T-cell (primary cell): ENCODE data around the gene ABCA1. TPM values are rescaled to one million over a fixed set of nuclear protein-coding genes. Genes with fewer than 3 reads are reported as not detected.

ENCODE experiments used
- ATAC-seq, 4 experiments: fragments of 200-7000 bp in 3 of 4; fragments of 150-1000 bp in 1 of 4; cut with Tn5 transposase; replicated peaks in 1 of 4; 1 replicate in 3 of 4; 2 replicates in 1 of 4; pipeline ENCODE4 v1.10.0; 2021; ENCODE audit warnings: moderate library complexity in 3 of 4, mild to moderate bottlenecking in 2 of 4, moderate number of reproducible peaks in 1 of 4
- CTCF ChIA-PET, 2 donors: fragments of 300-600 bp; sonication (Branson Sonifier 250); formaldehyde crosslinking; loops; one replicate each; lab custom pipeline; 2022; ENCODE audit warnings: antibody characterized with exemption in 2 of 2; lab: Charles Lee
- POLR2A ChIA-PET, 2 donors: fragments of 300-600 bp; sonication (Branson Sonifier 250); formaldehyde crosslinking; loops; one replicate each; lab custom pipeline; 2022; ENCODE audit warnings: antibody characterized with exemption in 2 of 2; lab: Charles Lee
- DNase-seq, 35 experiments: peaks; one replicate each; pipeline versions ENCODE4 v3.0.0 to v3.0.0-alpha.2; 2013 to 2023
- H3K27ac ChIP-seq: one replicate; pipeline ENCODE4 v1.5.1; 2013; ENCODE audit warnings: low read length
- H3K27me3 ChIP-seq, 2 experiments: replicated peaks in 1 of 2; 1 replicate in 1 of 2; 2 replicates in 1 of 2; pipeline versions ENCODE4 v1.6.1 to v1.7.0; 2013; ENCODE audit warnings: low read length in 1 of 2, mixed read lengths in 1 of 2; ENCODE audit not compliant: control insufficient read depth in 2 of 2, insufficient read depth in 2 of 2; ENCODE audit errors: extremely low read depth in 1 of 2
- H3K36me3 ChIP-seq, 2 donors: 1 replicate in 1 of 2; 2 replicates in 1 of 2; pipeline versions ENCODE4 v1.6.1 to v1.7.0; 2013; ENCODE audit warnings: low read length in 1 of 2; ENCODE audit not compliant: control insufficient read depth in 2 of 2, insufficient read depth in 1 of 2; ENCODE audit errors: extremely low read depth in 1 of 2
- H3K4me1 ChIP-seq, 2 experiments: 1 replicate in 1 of 2; 2 replicates in 1 of 2; pipeline versions ENCODE4 v1.6.1 to v1.7.0; 2013; ENCODE audit warnings: low read length in 2 of 2, mixed read lengths in 1 of 2; ENCODE audit not compliant: insufficient read depth in 2 of 2, control insufficient read depth in 1 of 2; ENCODE audit errors: extremely low read depth in 1 of 2
- H3K4me3 ChIP-seq, 2 donors: 1 replicate in 1 of 2; 2 replicates in 1 of 2; pipeline versions ENCODE4 v1.5.1 to v1.7.0; 2013; ENCODE audit warnings: mild to moderate bottlenecking in 2 of 2, low read length in 1 of 2, moderate library complexity in 1 of 2; ENCODE audit not compliant: control insufficient read depth in 1 of 2; ENCODE audit errors: extremely low read depth in 1 of 2
- H3K9me3 ChIP-seq: 2 replicates; pipeline ENCODE4 v1.7.0; 2013
- H3K27ac Mint-ChIP-seq, 2 donors: one replicate each; pipeline ENCODE4 v1.8.0; 2020 to 2021; ENCODE audit warnings: mild to moderate bottlenecking in 2 of 2, mixed read lengths in 2 of 2
- H3K27me3 Mint-ChIP-seq, 2 donors: one replicate each; pipeline ENCODE4 v1.8.0; 2021 to 2022; ENCODE audit warnings: mixed read lengths in 2 of 2
- H3K36me3 Mint-ChIP-seq: one replicate; pipeline ENCODE4 v1.8.0; 2021; ENCODE audit warnings: mixed read lengths
- H3K4me1 Mint-ChIP-seq, 3 donors: one replicate each; pipeline ENCODE4 v1.8.0; 2020 to 2022; ENCODE audit warnings: mixed read lengths in 3 of 3, mild to moderate bottlenecking in 1 of 3
- H3K4me3 Mint-ChIP-seq, 3 donors: one replicate each; pipeline ENCODE4 v1.8.0; 2020 to 2022; ENCODE audit warnings: mild to moderate bottlenecking in 3 of 3, mixed read lengths in 3 of 3, moderate library complexity in 3 of 3
- H3K9me3 Mint-ChIP-seq, 3 donors: one replicate each; pipeline ENCODE4 v1.8.0; 2020 to 2022; ENCODE audit warnings: mixed read lengths in 3 of 3
- WGBS: methylation state at CpG from one replicate; pipeline ENCODE4 v1.1.5; 2013; ENCODE audit warnings: missing lambda C conversion rate; ENCODE audit not compliant: insufficient coverage; 5-methylcytosine and 5-hydroxymethylcytosine counted together
- total RNA-seq, 35 experiments: library from RNA in 6 of 35; stranded (reverse) in 6 of 35; fragments of 120-200 nt in 1 of 35; gene quantifications; one replicate each; pipeline versions ENCODE4 v1.2.1 to v1.2.4 and lab custom pipeline; 2013 to 2026

The ABCA1 gene
- total RNA-seq, 5 donors from 2014 or later (not counting 1 experiment from before 2014, with no cell fraction given): 0.41 to 4.7 (median 0.62) TPM

GRCh38 chr9:104851546-104851920 lies 76.4 kb downstream of the ABCA1 start:
- H3K27ac Mint-ChIP-seq: no peak overlapping the region
- Histone ChIP-seq H3K9me3 (no peaks in the 10 kb centered on the region), H3K4me1 (no peaks in the 10 kb centered on the region), H3K4me3 (no peak overlapping the region), H3K27ac (no peak overlapping the region), H3K27me3 (no peaks in the 10 kb centered on the region), H3K36me3 (peaks cover 0 to 6% of the 10 kb centered on the region in 2 donors)
- no peaks in the 10 kb centered on the region for H3K27me3 Mint-ChIP-seq
- DNase-seq (no peak), ATAC-seq (no peak)
- ChIA-PET POLR2A (no interaction called here), CTCF (no interaction called here)
- 100% methylated on average over 1 of the region's 3 CpGs for WGBS
- no peak overlapping the region for H3K4me3 Mint-ChIP-seq
- no peaks in the 10 kb centered on the region for H3K4me1 Mint-ChIP-seq
- H3K9me3 Mint-ChIP-seq: no peaks in the 10 kb centered on the region
- peaks cover 19% of the 10 kb centered on the region for H3K36me3 Mint-ChIP-seq

GRCh38 chr9:104850786-104851545 lies 77.0 kb downstream of the ABCA1 start:
- DNase-seq: no peak
- Mint-ChIP-seq H3K27me3 (no peaks in the 10 kb centered on the region), H3K36me3 (peaks cover 14% of the 10 kb centered on the region), H3K4me3 (no peak overlapping the region), H3K27ac (no peak overlapping the region), H3K9me3 (no peaks in the 10 kb centered on the region), H3K4me1 (no peaks in the 10 kb centered on the region)
- Histone ChIP-seq H3K27ac (no peak overlapping the region), H3K4me3 (no peak overlapping the region), H3K4me1 (no peaks in the 10 kb centered on the region), H3K27me3 (no peaks in the 10 kb centered on the region), H3K9me3 (no peaks in the 10 kb centered on the region), H3K36me3 (peaks cover 0 to 3% of the 10 kb centered on the region in 2 donors)
- no peak for ATAC-seq
- ChIA-PET POLR2A (no interaction called here), CTCF (no interaction called here)
- WGBS: 86% methylated on average over 5 of the region's 6 CpGs

- Histone ChIP-seq H3K27ac (no peak overlapping the region), H3K9me3 (no peaks in the 10 kb centered on the region), H3K36me3 (peaks cover 0 to 3% of the 10 kb centered on the region in 2 donors), H3K4me1 (no peaks in the 10 kb centered on the region), H3K27me3 (no peaks in the 10 kb centered on the region), H3K4me3 (no peak overlapping the region)
- POLR2A ChIA-PET: no interaction called here
- Mint-ChIP-seq H3K36me3 (peaks cover 23% of the 10 kb centered on the region), H3K27ac (no peak overlapping the region), H3K9me3 (no peaks in the 10 kb centered on the region), H3K4me3 (no peak overlapping the region), H3K27me3 (no peaks in the 10 kb centered on the region), H3K4me1 (no peaks in the 10 kb centered on the region)
- DNase-seq: no peak
- CTCF ChIA-PET: no interaction called here
- ATAC-seq: no peak
Observed at GRCh38 chr9:104849023-104849422, 78.9 kb downstream of the ABCA1 start.

- DNase-seq (no peak), ATAC-seq (no peak)
- H3K36me3 ChIP-seq: no peaks in the 10 kb centered on the region
- H3K27me3 Mint-ChIP-seq: no peaks in the 10 kb centered on the region
- CTCF ChIA-PET: no interaction called here
- H3K9me3 Mint-ChIP-seq: no peaks in the 10 kb centered on the region
- no peaks in the 10 kb centered on the region for H3K4me1 Mint-ChIP-seq
- peaks cover 36% of the 10 kb centered on the region for H3K36me3 Mint-ChIP-seq
- no peak overlapping the region for H3K4me3 ChIP-seq
- no peak overlapping the region for H3K4me3 Mint-ChIP-seq
- no CpG with 5 or more reads among the region's 3 CpGs for WGBS
- H3K27me3 ChIP-seq: no peaks in the 10 kb centered on the region
- no peaks in the 10 kb centered on the region for H3K9me3 ChIP-seq
- POLR2A ChIA-PET: no interaction called here
- no peaks in the 10 kb centered on the region for H3K4me1 ChIP-seq
- H3K27ac Mint-ChIP-seq: no peak overlapping the region
- H3K27ac ChIP-seq: no peak overlapping the region
Observed at GRCh38 chr9:104844710-104845109, 83.2 kb downstream of the ABCA1 start.

- no peak overlapping the region for H3K27ac ChIP-seq
- Mint-ChIP-seq H3K36me3 (peaks cover 39% of the 10 kb centered on the region), H3K4me3 (no peak overlapping the region), H3K27me3 (no peaks in the 10 kb centered on the region), H3K9me3 (no peaks in the 10 kb centered on the region), H3K4me1 (no peaks in the 10 kb centered on the region), H3K27ac (no peak overlapping the region)
- no peaks in the 10 kb centered on the region for H3K36me3 ChIP-seq
- no peak for DNase-seq
- no peaks in the 10 kb centered on the region for H3K9me3 ChIP-seq
- 100% methylated on average over 1 of the region's 4 CpGs for WGBS
- H3K27me3 ChIP-seq: no peaks in the 10 kb centered on the region
- ChIA-PET CTCF (no interaction called here), POLR2A (no interaction called here)
- no peaks in the 10 kb centered on the region for H3K4me1 ChIP-seq
- H3K4me3 ChIP-seq: no peak overlapping the region
- no peak for ATAC-seq
Observed at GRCh38 chr9:104843644-104844240, 84.2 kb downstream of the ABCA1 start.

GRCh38 chr9:104842698-104843097 lies 85.3 kb downstream of the ABCA1 start:
- POLR2A ChIA-PET: interaction anchor here in 1 of 2 donors (0.5 kb wide), 1 partner anchor 12 kb away, joined by 3 read pairs; no protein-coding TSS in a partner anchor
- Mint-ChIP-seq H3K27ac (no peak overlapping the region), H3K4me3 (no peak overlapping the region), H3K4me1 (no peaks in the 10 kb centered on the region), H3K36me3 (peaks cover 41% of the 10 kb centered on the region), H3K27me3 (no peaks in the 10 kb centered on the region), H3K9me3 (no peaks in the 10 kb centered on the region)
- 92% methylated on average over 2 of the region's 2 CpGs for WGBS
- H3K27ac ChIP-seq: no peak overlapping the region
- DNase-seq: no peak
- H3K9me3 ChIP-seq: no peaks in the 10 kb centered on the region
- CTCF ChIA-PET: no interaction called here
- H3K4me1 ChIP-seq: no peaks in the 10 kb centered on the region
- H3K27me3 ChIP-seq: no peaks in the 10 kb centered on the region
- H3K4me3 ChIP-seq: no peak overlapping the region
- no peaks in the 10 kb centered on the region for H3K36me3 ChIP-seq
- no peak for ATAC-seq
